ENCODE data around the gene GLIS1. TPM values are rescaled to one million over a fixed set of nuclear protein-coding genes. Genes with fewer than 3 reads are reported as not detected.

The GLIS1 gene
- total and polyA plus RNA-seq, 2 experiments from 2014 or later, result 0.13 to 1.3 TPM

- Histone ChIP-seq H3K9me2 (replicated peaks; ENCODE audit: insufficient read depth) (no peaks in the 10 kb centered on the region), H4K20me1 (ENCODE audit: insufficient read depth, poor library complexity, severe bottlenecking) (no peaks in the 10 kb centered on the region), H3K4me2 (no peak overlapping the region), H2AFZ (no peak overlapping the region), H3K27me3 (no peaks in the 10 kb centered on the region), H3K4me1 (ENCODE audit: insufficient read depth) (peaks cover 8% of the 10 kb centered on the region), H3K9me3 (ENCODE audit: low read depth) (no peaks in the 10 kb centered on the region), H3K4me3 (no peak overlapping the region), H3K36me3 (replicated peaks; ENCODE audit: insufficient read depth, low read depth) (no peaks in the 10 kb centered on the region), H3K27ac (no peak overlapping the region), H3K79me2 (no peaks in the 10 kb centered on the region)
- WGBS (ENCODE audit: low lambda C conversion rate, missing lambda C conversion rate), result 80% methylated on average over 3 of the region's 3 CpGs
- TF ChIP-seq, protein P1, sequence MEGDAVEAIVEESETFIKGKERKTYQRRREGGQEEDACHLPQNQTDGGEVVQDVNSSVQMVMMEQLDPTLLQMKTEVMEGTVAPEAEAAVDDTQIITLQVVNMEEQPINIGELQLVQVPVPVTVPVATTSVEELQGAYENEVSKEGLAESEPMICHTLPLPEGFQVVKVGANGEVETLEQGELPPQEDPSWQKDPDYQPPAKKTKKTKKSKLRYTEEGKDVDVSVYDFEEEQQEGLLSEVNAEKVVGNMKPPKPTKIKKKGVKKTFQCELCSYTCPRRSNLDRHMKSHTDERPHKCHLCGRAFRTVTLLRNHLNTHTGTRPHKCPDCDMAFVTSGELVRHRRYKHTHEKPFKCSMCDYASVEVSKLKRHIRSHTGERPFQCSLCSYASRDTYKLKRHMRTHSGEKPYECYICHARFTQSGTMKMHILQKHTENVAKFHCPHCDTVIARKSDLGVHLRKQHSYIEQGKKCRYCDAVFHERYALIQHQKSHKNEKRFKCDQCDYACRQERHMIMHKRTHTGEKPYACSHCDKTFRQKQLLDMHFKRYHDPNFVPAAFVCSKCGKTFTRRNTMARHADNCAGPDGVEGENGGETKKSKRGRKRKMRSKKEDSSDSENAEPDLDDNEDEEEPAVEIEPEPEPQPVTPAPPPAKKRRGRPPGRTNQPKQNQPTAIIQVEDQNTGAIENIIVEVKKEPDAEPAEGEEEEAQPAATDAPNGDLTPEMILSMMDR (IDR thresholded peaks at IDR 0.05; ENCODE audit: poor library complexity), result peak; percentile 28
- TF ChIP-seq EZH2 (IDR thresholded peaks at IDR 0.05; ENCODE audit: borderline replicate concordance) (no peak), EZH2phosphoT487 (IDR thresholded peaks at IDR 0.05; ENCODE audit: low read depth, severe bottlenecking, unreplicated experiment) (no peak)
- no peak for DNase-seq (ENCODE audit: low spot score)
Measured at GRCh38 chr1:53473463-53473862, 265.5 kb downstream of the GLIS1 start.

- Histone ChIP-seq H3K4me1 (ENCODE audit: insufficient read depth) (no peaks in the 10 kb centered on the region), H3K4me2 (no peak overlapping the region), H2AFZ (no peak overlapping the region), H3K4me3 (no peak overlapping the region), H3K9me3 (ENCODE audit: low read depth) (no peaks in the 10 kb centered on the region), H3K27me3 (no peaks in the 10 kb centered on the region), H3K27ac (no peak overlapping the region), H3K9me2 (replicated peaks; ENCODE audit: insufficient read depth) (no peaks in the 10 kb centered on the region), H4K20me1 (ENCODE audit: insufficient read depth, poor library complexity, severe bottlenecking) (no peaks in the 10 kb centered on the region), H3K79me2 (no peaks in the 10 kb centered on the region), H3K36me3 (replicated peaks; ENCODE audit: insufficient read depth, low read depth) (no peaks in the 10 kb centered on the region)
- WGBS (ENCODE audit: low lambda C conversion rate, missing lambda C conversion rate), result 97% methylated on average over 9 of the region's 9 CpGs
- no peak for DNase-seq (ENCODE audit: low spot score)
- no peak for TF ChIP-seq EZH2phosphoT487 (IDR thresholded peaks at IDR 0.05; ENCODE audit: low read depth, severe bottlenecking, unreplicated experiment)
- TF ChIP-seq, protein P1 (IDR thresholded peaks at IDR 0.05; ENCODE audit: poor library complexity), result no peak
- TF ChIP-seq EZH2 (IDR thresholded peaks at IDR 0.05; ENCODE audit: borderline replicate concordance), result no peak
Measured at GRCh38 chr1:53471000-53471399, 268.0 kb downstream of the GLIS1 start.

GRCh38 chr1:53470584-53470983 is 268.4 kb downstream of the GLIS1 start:
- no peaks in the 10 kb centered on the region for H3K4me1 ChIP-seq (ENCODE audit: insufficient read depth)
- H3K79me2 ChIP-seq, result no peaks in the 10 kb centered on the region
- TF ChIP-seq, protein P1 (IDR thresholded peaks at IDR 0.05; ENCODE audit: poor library complexity), result no peak
- H4K20me1 ChIP-seq (ENCODE audit: insufficient read depth, poor library complexity, severe bottlenecking), result no peaks in the 10 kb centered on the region
- DNase-seq (ENCODE audit: low spot score), result no peak
- H3K9me2 ChIP-seq (replicated peaks; ENCODE audit: insufficient read depth), result no peaks in the 10 kb centered on the region
- WGBS (ENCODE audit: low lambda C conversion rate, missing lambda C conversion rate), result 86% methylated on average over 18 of the region's 19 CpGs
- H2AFZ ChIP-seq, result no peak overlapping the region
- no peaks in the 10 kb centered on the region for H3K9me3 ChIP-seq (ENCODE audit: low read depth)
- no peaks in the 10 kb centered on the region for H3K27me3 ChIP-seq
- H3K27ac ChIP-seq, result no peak overlapping the region
- H3K36me3 ChIP-seq (replicated peaks; ENCODE audit: insufficient read depth, low read depth), result no peaks in the 10 kb centered on the region
- no peak overlapping the region for H3K4me3 ChIP-seq
- peak overlapping the region; percentile 64 for H3K4me2 ChIP-seq

DNA sequence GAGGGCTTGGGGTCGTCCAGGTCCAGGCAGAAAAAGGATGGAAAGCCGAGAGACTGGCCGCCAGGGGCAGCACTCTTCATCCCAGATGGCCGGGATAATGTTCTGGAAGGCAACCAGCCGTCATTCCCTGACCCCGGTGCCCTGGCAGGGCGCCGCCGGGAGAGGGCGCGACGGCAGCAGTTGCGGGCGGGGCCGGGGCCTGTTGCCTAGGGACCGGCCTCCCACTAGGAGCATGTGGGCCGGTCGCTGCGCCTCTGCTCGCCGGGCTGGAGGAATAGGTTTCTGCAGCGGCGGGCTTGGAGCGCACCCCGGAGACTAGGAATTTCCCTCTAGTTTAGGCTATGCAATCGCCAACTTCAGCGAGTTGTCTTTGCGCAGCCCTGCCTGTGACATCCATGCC is 268.8 kb downstream of the GLIS1 start:
- H3K27ac ChIP-seq, result no peak overlapping the region
- no peaks in the 10 kb centered on the region for H3K36me3 ChIP-seq (replicated peaks; ENCODE audit: insufficient read depth, low read depth)
- TF ChIP-seq EZH2phosphoT487 (IDR thresholded peaks at IDR 0.05; ENCODE audit: low read depth, severe bottlenecking, unreplicated experiment) (no peak), EZH2 (IDR thresholded peaks at IDR 0.05; ENCODE audit: borderline replicate concordance) (no peak)
- TF ChIP-seq, protein P1 (IDR thresholded peaks at IDR 0.05; ENCODE audit: poor library complexity), result peak; percentile 73
- 15% methylated on average over 24 of the region's 28 CpGs for WGBS (ENCODE audit: low lambda C conversion rate, missing lambda C conversion rate)
- peak overlapping the region; percentile 64 for H3K4me2 ChIP-seq
- H3K27me3 ChIP-seq, result no peaks in the 10 kb centered on the region
- no peak overlapping the region for H3K4me3 ChIP-seq
- H3K9me3 ChIP-seq (ENCODE audit: low read depth), result no peaks in the 10 kb centered on the region
- H3K79me2 ChIP-seq, result no peaks in the 10 kb centered on the region
- H3K4me1 ChIP-seq (ENCODE audit: insufficient read depth), result no peaks in the 10 kb centered on the region
- no peaks in the 10 kb centered on the region for H3K9me2 ChIP-seq (replicated peaks; ENCODE audit: insufficient read depth)
- DNase-seq (ENCODE audit: low spot score), result peak; percentile 88
- H2AFZ ChIP-seq, result no peak overlapping the region
- H4K20me1 ChIP-seq (ENCODE audit: insufficient read depth, poor library complexity, severe bottlenecking), result no peaks in the 10 kb centered on the region
